Embryonic facial prominence (tissue), 1 donor: Measurements from ENCODE around the gene RALGPS2.

Source experiments
- DNase-seq: peaks from one replicate; pipeline ENCODE4 v3.0.0-alpha.2; 2016; ENCODE audit errors: extremely low spot score

RALGPS2 gene

DNA sequence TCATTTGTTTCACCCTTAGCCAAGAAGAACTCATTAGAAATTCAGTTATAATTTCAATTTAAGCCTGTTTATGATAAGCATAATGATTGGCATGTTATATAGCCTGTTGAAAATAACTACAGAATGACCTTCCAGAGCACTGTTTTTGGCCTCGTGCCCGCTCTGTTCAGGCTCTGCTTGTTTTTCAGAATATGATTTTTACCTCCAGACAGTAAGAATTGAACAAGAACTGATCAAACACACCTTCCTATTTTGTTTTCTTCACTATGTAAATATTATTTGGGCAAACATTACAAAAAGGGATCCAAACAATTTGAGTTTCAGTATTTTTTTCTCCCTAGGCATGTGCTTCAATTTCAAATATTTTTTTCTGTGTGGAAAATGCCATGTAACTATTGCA lies 193.9 kb downstream of the RALGPS2 start:
- DNase-seq: no peak

DNA sequence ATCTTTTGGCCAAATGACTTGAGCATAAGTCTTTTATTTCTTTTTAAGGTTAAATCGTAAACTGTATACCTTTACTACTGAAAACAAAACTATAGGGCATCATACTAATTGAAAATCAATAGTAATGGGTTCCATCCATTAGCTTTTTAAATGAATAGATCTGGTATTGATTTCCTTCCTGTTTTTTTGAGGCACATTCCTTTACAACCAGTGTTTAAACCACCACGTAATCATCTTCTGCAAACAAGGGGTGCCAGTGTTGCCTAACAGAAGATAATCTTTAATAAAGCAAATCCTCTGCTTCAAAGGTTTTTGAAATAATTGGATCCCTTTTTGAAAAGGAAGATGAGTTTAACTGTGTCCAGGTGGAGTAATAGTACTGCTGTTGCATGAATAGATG lies 194.5 kb downstream of the RALGPS2 start:
- DNase-seq: no peak

DNA sequence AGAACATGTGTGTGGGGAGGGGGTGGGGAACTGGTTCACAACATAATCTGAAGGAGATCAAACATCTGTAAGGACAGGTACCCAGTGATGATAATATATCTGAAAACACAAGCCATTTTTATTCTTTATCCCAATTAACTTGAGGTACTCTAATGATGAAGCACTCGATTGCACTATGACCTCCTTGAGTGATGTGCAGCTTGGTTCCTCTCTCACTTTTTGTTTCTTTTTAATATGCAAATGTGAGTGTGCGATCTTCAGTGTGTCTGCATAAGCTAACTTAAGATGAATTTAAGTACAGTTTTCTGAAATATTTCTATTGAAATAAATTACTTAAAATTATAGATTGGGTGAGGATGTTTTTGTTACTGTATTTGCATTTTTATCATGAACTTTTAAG lies 196.5 kb downstream of the RALGPS2 start:
- no peak for DNase-seq

DNA sequence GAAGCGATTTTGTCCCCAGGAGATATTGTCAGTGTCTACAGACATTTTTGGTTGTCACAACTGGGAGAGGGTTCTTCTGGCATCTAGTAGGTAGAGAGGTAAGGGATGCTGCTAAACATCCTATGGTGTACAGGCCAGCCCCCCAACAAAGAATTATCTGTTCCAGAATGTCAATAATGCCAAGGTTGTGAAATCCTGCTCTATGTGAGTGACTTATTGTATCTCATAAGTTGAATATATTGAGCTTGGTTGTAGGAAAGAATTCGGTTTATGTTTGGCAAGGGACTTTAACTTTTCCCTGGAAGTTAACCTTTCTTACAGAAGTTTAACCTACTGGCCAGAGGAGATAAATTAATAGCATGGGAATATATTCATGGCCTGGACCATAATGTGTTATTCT lies 198.5 kb downstream of the RALGPS2 start:
- no peak for DNase-seq

DNA sequence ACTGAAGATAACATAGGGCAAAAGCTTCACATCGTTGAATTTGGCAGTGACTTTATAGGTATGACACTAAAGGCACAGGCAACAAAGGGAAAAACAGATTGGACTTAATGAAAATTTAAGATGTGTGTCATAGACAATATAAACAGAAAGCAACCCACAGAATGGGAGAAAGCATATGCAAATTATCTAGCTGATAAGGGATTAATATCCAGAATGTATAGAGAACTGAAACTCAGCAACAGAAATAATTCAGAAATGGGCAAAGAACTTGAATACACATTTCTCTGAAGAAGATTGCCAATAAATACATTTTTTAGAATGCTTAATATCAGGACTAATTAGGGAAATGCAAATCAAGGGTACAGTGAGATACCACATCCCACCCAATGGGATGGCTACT lies 201.0 kb downstream of the RALGPS2 start:
- DNase-seq: no peak

DNA sequence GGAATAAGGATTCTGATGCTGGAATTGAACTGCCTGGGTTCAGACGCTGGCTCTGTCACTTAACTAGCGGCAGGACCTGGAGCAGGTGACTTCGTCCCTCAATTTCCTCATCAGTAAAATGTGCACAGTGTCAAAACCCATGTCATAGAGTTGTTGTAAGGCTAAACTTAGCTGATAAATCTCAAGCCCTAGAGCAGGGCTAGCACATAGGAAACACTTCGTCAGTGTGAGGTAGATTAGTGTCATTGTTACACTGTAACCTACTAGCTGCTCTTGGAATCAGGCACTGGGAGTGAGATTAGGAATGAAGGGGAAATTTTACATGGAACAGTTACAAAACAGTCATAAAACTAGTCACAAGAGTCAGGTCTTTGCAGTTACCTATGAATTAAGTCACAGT lies 202.0 kb downstream of the RALGPS2 start:
- no peak for DNase-seq

DNA sequence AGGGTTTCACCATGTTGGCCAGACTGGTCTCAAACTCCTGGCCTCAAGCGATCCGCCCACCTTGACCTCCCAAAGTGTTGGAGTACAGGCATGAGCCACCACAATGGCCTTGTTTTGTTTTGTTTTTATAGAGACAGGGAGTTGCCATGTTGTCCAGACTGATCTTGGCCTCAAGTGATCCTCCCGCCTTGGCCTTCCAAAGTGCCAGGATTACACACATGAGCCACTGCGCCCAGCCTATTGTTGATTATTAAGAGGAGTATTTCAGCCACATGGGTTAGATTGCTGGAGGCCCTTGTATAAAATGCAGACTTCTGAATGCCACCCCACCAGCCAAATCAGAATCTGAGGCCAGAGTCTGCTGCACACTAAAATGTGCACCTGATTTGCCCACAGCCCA lies 203.0 kb downstream of the RALGPS2 start:
- DNase-seq: no peak

DNA sequence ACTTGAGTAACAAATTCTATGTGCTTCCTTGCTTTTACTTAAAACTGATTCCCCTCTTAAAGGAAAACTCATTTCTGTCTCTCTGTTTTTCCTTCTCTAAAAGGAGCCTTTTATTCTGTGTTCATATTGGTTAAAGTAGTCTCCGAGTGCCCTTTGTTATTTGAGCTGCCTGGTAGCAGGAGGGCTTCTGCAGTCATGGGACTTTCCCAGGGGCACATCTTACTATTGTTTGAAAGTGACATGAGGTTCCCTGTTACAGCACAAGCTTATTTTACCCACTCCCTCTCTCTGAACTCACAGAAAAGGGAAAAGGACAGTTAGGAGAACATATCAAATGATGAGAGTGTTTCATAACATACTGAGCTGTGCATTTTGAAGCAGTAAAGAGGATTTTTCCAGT lies 203.9 kb downstream of the RALGPS2 start:
- no peak for DNase-seq

DNA sequence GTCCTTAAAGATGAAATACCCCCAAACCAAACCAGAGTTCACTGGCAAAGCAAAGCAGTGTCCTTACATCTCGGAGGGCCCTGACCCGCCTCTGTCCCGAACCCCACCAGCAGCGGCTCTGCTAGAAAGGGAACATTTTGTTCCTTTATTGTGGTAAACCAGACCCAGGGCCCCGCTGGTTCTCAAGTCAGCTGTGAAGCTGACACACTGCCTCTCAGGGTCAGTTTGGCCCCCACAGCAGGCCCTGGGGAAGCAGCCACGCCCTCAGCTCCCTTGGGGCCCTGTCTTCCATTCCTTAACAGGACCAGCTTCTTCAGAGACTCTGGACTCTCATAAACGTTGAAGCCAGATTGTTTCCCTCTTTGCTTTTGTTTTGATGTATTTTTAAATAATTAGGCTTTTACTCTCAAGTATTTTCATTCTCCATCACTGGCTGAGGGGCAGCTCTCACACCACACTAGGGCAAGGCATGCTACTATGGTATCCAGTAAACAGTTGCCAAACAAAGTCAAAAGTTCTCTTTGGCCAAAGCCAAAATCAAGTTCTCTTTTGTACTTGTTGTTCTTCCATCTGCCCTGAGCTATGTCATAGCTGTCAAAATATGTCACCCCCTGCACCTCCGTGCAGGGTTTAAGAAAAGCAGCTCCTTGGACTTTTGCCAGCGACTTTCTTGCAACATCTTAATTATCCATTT lies 207.0 kb downstream of the RALGPS2 start:
- no peak for DNase-seq

DNA sequence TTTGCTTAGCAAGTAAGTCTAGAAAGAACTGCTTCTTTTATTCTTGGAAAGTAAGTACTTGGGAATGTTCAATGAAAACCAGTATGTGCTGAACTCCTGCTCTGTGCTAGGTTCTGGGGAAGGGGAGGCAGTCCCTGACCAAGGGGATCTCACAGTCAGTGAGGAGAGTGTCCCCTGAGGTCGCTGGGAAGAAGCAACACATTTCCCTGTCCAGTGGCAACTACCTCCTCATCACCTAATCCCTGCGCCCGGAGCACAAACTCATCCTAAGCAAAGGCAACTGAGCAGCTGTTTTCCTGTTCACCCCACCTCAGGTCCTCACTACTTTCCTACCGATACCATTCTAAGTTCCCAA lies 207.5 kb downstream of the RALGPS2 start:
- no peak for DNase-seq

DNA sequence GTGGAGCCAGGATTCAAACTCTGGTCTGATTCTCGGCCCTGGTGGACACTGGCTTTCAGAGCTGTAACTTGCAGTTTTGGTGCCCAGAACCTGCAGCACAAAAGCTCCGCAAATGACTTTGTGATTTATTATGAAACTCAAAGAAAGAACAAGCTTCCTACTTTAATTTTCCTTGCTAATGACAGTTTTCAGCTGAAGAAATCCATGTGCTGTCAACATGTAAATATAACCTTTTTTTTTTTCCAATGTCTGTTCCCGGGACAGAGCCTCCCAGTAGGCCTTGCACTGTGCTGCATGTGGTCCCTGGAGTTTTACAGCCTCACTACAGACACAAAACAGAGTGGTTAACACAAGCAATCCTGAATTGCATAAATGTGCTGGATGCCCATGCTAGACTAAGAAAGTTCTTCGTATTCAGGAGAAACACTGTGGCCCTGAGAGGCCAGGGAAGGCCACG lies 208.1 kb downstream of the RALGPS2 start:
- no peak for DNase-seq

DNA sequence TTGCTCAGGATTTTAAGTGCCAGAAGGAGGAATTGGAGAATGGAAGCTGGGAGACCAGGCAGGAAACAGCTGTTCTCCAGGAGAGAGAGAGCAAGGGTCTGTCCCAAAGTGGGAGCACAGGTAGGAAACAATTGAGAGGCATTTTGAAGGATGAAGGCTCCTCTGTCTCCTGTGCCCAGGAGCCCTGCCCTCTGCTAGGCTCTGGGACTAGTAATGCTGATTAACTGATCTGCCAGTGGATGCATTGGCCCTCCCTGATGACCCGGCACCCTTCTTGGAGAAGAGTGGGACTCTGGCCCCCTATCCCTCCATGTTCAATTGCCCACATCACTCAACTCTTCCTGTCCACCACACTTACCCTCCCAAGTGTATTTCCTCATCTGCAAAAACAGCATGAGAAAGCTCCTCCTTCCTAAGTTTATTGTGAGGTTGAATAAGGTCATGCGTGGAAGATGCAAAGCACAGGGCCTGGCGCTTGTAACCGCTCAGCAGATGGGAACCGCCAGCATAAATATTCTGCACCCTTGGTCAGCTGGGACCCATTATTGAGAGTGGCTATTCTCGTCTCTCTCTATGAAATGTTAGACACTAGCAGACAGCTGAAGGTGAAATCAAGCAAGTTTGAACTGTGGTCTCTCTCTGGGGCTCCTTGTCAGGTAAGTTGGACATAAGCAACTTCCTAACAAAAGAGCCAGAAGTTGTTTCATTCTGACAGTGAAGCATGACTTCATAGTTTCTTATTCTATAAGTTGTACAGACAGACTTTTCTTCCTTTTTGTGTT lies 208.9 kb downstream of the RALGPS2 start:
- no peak for DNase-seq

DNA sequence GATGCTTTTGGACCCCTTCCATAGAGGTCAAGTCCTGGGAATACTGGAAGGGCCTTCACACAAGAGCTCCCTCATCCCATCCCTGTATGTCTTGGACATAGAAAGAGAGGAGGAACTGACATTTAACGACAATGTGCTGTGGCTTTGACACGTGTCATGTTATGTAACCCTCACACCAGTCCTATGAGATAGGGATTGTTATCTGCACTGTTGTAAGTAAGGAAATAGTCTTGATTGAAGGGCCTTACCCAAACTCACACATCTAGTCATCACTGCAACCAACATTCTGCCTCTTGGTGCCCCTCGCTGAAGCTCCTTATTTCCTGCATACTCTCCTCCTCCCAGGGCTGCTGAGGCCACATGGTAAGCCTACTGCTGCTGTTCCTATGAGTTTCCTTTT lies 209.5 kb downstream of the RALGPS2 start:
- DNase-seq: no peak

DNA sequence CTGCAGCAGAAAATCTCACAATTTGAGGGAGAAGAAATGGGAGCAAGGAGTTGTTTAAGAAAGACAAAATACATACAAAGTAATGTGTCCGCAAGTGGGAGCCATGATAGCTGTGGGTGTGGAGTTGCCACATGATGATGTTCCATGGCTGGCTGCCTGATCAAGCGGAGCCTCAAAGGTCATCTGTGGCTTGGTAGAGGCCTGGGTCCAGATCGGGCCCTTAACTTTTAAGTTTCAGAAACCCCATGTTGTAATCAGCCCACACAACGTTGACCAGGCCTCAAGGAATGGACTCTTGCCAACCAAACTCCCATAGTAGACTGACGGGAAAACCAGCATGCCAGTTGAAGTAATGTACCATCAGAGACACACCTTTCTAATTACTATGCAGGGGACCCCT lies 210.6 kb downstream of the RALGPS2 start:
- no peak for DNase-seq

DNA sequence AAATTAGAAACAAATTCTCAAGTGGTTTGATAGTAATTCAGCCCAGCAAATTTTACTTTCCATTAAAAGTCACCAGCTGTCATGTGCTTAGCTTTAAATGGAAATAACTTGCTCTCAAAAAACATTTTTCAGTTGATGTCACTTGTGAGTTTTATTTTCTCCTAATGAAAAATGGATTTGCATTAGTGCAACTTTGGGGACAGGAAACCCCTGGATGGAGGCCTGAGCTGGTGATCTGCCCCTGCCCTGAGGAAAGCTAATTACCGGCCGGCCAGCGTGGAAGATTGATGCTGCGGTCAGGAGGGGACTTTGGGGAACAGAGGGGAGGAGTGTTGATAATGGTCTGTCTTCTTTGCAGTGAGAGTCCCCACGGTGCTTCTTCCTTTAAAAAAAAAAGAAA lies 212.7 kb downstream of the RALGPS2 start:
- no peak for DNase-seq

DNA sequence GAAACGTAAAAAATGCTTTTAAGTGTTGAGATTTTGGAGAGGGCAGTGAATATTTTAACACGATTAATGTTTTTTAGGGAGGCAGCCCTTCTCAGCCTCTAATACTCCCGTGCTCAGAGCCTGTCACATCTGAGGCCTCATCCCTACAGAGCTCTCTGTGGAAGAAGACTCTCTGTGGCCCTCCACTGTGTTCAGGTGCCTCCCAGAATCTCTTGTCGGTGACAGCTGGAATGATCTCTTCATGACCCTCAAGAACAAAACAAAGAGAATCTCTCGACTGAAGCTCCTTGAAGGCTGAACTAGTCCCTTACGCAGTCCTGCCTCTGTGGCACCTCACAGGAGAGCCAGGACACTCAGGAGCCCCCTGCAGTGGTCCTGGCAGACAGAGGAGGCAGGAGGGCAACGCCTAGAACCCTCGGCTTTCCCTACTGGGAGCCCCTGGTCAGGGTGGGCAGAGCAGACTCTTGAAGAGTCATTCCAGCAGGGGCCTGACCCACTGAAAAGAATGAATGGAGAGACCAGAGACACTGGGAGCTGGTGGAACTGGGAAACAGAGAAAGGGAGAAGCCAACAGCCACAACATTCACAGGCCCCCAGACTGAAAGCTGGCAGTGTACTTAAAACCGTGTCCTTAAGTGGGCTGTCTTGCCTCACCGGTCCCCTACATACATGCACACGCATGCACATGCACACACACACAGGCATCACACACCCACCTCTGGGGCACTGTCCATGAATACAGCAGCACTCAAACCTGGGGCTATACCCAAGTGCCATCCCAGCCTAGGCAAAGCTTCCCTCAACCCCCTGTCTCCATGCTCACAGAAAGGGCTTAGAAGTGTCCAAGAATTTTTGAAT lies 213.3 kb downstream of the RALGPS2 start:
- no peak for DNase-seq

DNA sequence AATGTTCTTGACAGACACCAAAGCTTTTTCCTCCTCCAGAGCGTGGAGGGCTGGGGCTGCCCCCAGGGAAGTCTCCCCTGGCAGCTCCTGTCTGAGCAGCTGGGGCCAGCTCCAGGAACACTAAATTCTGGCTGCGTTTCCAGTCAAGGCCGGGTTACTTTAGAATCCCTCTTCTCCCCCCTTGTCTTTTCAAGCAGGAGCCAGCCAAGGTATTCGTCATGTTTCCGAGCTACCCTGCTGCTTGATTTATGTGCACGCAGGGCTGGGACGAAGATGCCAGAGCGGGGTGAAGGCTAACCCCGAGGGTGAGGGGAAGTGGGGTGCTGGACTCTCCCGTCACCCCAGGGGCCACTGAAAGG lies 213.9 kb downstream of the RALGPS2 start:
- DNase-seq: peak; percentile 70

DNA sequence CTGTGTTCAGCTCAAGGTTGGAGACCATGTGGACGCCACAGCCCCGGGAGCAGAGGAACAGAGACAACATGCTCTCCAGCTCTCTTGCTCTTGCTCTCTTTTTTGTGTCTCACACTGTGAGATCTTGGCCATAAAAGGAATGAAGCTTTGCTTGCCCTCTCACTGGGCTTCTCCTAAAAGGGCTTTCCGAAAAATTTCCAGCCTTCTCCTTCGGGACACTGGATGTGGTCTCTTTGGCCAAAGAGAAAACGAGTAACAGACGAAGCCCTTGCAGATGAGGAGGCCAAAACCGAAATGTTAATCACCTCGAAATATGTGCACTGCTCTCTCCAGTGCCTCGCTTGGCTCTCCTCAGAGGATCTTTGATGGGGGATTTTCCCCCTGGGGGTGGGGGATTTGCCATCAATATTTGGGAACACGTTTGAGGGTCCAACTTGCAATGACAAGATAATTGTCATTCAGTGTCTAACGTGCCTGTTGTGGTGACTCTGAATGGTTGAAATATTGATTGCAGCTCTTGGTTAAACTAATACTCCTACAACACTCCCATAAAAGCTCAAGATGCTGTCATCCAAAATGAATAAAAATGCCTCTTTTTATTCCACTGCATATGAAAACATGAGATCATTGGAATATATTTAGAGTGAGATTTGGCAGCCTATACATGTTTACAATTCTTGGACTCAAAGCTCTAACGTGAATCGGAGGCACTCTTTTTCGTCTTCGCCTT lies 214.5 kb downstream of the RALGPS2 start:
- peak; percentile 73 for DNase-seq

DNA sequence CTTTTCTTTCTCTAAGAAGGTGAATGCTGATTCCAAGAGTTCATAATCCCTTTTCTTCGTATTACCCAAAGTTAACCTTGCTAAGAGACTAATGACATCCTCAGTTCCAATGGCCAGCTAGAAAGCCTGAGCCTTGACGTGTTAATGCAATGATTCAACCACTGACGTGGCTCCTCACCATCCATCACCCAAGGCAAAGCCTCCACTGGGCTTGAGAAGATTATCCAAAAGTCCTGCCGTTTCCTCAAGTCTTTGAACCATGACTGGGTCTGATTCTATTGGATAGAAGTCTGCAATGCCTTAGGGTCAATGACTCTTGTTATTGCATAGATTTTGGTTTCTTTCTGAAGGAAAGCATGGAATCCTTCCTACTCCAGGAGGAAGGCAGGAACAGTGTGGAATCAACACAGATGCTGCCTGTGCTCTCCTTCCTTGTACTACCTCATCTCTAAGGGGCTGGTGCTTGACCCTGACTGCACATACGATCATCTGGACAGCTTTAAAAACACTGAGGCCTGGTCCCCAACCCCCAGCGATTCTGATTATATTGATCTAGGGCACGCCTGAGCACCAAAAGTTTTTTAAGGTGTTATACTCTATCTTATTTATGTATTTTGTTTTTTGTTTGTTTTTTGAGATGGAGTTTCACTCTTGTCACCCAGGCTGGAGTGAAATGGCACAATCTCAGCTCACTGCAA lies 215.2 kb downstream of the RALGPS2 start:
- DNase-seq: no peak

DNA sequence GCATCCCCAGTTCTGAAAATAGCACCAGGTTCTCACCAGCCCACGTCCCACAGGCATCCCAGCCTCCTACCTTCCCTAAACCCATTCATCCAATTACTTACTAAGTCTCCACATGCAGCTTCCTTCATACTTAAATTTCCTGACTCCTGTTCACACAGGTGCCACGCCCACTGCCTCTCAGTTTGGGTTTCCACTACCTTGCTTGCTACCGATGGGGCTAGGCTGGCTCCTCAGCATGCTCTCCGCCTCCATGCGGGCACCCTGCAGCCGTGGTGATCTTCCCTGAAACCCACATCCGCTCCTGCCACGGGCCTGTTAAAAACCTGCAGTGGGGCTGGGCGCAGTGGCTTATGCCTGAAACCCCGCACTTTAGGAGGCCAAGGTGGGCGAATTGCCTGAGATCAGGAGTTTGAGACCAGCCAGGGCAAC lies 216.2 kb downstream of the RALGPS2 start:
- DNase-seq: no peak

DNA sequence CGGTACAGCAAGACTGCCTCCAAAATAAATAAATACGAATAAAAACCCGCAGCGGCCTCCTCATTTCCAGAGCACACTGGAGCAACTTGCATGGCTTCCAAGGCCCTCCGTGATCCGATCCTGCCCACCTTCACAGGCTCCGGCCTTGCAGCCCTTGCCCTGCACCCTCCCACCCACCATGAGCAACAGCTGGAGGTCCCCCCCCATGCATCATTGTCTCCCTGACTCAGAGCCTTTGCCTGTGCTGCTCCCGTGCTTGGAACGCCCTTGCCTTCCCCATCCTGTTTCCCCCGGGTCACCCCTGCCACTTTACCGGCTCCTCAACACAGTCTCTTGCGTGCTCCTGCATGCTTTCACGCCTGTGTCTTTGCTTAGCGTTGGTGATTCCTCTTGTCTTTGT lies 216.8 kb downstream of the RALGPS2 start:
- DNase-seq: no peak
